Measurements from ENCODE around the gene HOMER2. TPM values are rescaled to one million over a fixed set of nuclear protein-coding genes. Genes with fewer than 3 reads are reported as not detected.

The HOMER2 gene
- total and polyA plus RNA-seq, 12 donors, result 12.3 to 64.4 (median 43.2) TPM

GRCh38 chr15:82963471-82964341, 11.2 kb upstream of the HOMER2 start:
- peak overlapping the region in 6 of 10 donors; percentile 17 to 73 (median 48) for H3K27ac ChIP-seq
- no peaks in the 10 kb centered on the region for H3K36me3 ChIP-seq
- ATAC-seq (peak in 7 of 8 donors; percentile 55 to 90 (median 81)), DNase-seq (peak in 1 of 2 donors; percentile 31)
- no peaks in the 10 kb centered on the region for H3K27me3 ChIP-seq
- H3K9me3 ChIP-seq, result no peaks in the 10 kb centered on the region
- no peak for TF ChIP-seq CTCF (IDR thresholded peaks at IDR 0.05)
- 71 to 73% methylated on average over 7 of the region's 7 CpGs for WGBS, 2 donors
- intact Hi-C loops (cut with DNase I), result no loop called here
- H3K4me1 ChIP-seq, result peaks cover 0 to 29% (median 0%) of the 10 kb centered on the region in 9 donors
- no peak overlapping the region for H3K4me3 ChIP-seq

- ATAC-seq (no peak), DNase-seq (no peak)
- Histone ChIP-seq H3K27ac (no peak overlapping the region), H3K36me3 (no peaks in the 10 kb centered on the region), H3K9me3 (no peaks in the 10 kb centered on the region), H3K4me3 (no peak overlapping the region), H3K27me3 (no peaks in the 10 kb centered on the region), H3K4me1 (peaks cover 0 to 29% (median 0%) of the 10 kb centered on the region in 9 donors)
- intact Hi-C loops (cut with DNase I), result no loop called here
- WGBS, 2 donors, result 81 to 90% methylated on average over 3 of the region's 3 CpGs
- TF ChIP-seq CTCF (IDR thresholded peaks at IDR 0.05), result no peak
Observed at GRCh38 chr15:82960766-82961165, 8.2 kb upstream of the HOMER2 start.

- WGBS, 2 donors, result 91 to 95% methylated on average over 5 of the region's 5 CpGs
- TF ChIP-seq CTCF (IDR thresholded peaks at IDR 0.05), result no peak
- H3K36me3 ChIP-seq, result no peaks in the 10 kb centered on the region
- no peak for ATAC-seq
- no peaks in the 10 kb centered on the region for H3K9me3 ChIP-seq
- H3K27me3 ChIP-seq, result no peaks in the 10 kb centered on the region
- H3K4me1 ChIP-seq, result peaks cover 0 to 29% (median 0%) of the 10 kb centered on the region in 9 donors
- no peak overlapping the region for H3K27ac ChIP-seq
- H3K4me3 ChIP-seq, result no peak overlapping the region
- DNase-seq, result no peak
- intact Hi-C loops (cut with DNase I), result no loop called here
Observed at GRCh38 chr15:82959423-82959822, 6.9 kb upstream of the HOMER2 start.

GRCh38 chr15:82958638-82959037, 6.1 kb upstream of the HOMER2 start:
- Histone ChIP-seq H3K27me3 (peaks cover 0 to 5% (median 0%) of the 10 kb centered on the region in 7 donors), H3K36me3 (no peaks in the 10 kb centered on the region), H3K9me3 (no peaks in the 10 kb centered on the region), H3K27ac (peak overlapping the region in 2 of 10 donors; percentile 41 to 58), H3K4me1 (peaks cover 0 to 22% (median 0%) of the 10 kb centered on the region in 9 donors), H3K4me3 (no peak overlapping the region)
- no peak for TF ChIP-seq CTCF (IDR thresholded peaks at IDR 0.05)
- intact Hi-C loops (cut with DNase I), result no loop called here
- WGBS, 2 donors, result 11 to 67% methylated on average over 1 of the region's 1 CpG
- DNase-seq (no peak), ATAC-seq (peak; percentile 41 to 88 (median 69))

Data from heart right ventricle (tissue), 16 donors.